Anterior cingulate cortex (tissue), 58 donors: ENCODE data around the gene ANO7.

Experiments
- DNase-seq, 58 donors: peaks; one replicate each; lab custom pipeline; 2025; lab: John Stamatoyannopoulos, UW

Gene ANO7

DNA sequence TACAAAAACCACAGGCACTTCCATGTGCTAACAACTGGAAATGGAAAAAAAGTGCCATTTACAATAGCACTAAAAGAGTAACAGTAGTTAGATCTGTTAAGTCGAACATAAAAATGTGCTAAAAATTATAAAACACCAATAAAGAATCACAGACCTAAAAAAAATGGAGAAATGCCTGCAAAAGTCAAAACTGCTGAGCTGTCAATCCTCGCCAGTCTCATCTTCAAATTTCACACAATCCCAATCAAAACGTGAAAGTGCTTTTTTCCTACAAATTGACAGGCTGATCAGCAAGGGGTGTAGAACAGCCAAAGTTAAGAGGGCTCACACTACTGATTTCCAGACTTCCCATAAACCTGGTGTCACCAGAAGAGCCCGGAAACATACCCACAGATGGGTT lies 53.2 kb downstream of the ANO7 start:
- DNase-seq, result no peak

DNA sequence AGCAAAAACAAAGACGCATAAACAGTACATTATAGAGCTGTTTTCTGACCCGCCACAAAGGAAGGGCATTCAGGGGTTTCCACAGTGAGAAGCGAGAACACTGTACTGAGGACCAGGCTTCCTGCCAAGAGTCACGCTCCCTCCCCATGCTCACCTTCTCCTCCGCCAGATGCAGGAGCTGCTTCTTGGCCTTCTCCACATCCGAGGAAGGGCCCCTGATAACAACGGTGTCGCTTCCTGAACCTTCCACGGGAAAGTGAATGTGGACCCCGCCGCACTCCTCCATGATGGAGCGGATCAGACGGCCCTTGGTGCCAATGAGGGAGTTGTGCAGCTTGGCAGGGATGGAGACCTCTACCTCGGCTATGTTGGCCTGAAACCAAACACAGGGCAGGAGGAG lies 53.8 kb downstream of the ANO7 start:
- DNase-seq, result no peak

DNA sequence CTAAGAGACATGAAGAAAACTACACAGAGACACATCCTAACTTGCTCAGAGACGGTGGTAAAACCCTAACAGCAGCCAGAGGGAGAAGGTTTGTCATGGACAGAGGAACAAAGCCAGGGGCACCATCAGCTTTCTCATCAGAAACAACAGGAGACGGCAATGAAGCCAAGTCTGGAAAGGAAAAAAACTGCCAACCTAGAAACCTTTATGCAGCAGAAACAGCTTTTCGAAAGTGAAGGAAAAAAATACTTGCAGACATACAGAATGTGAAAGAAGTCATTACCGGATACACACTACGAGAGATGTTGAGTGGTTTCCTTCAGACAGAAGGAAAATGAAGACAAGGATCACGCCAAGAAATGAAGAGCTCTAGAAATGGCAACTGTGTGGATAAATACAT lies 55.9 kb downstream of the ANO7 start:
- DNase-seq, result no peak

DNA sequence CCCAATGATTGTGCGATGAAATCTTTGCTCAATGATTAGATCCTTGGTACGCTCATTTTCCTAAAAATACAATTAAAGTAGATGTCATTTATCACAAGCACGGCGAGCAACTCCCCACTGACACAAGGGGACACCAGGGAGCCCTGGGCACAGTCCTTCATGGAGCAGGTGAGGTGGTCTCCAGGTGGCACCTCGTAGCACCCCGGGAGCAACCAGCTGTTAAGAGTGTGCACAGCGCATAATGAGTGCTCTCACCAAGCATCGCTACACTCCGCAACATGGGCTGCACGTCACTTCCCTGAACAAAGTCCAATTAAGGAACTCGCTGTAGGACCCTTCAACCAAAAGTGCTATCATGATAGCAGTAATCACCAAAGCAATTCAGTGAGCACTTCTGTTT lies 59.8 kb downstream of the ANO7 start:
- no peak for DNase-seq

DNA sequence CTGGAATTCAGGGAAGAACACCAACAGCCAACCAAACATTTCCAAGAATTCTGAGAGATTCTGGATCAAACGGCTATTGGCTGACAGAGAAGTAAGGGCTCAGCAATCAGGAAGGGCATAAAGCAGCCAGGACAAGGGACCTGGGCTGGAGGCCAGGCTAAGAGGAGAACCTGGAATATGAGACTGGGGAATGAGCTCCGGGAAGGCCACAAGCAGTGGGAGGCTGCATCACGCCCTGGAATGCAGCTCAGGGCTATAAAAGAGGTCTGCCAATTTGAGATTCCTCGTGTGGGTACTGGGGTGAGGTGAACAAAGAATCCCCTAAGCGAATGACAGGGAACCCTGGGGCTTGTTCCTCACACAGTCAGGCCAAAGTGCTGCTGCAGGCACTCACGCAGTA lies 60.4 kb downstream of the ANO7 start:
- peak in 5 of 58 donors; percentile 11 to 79 (median 39) for DNase-seq

DNA sequence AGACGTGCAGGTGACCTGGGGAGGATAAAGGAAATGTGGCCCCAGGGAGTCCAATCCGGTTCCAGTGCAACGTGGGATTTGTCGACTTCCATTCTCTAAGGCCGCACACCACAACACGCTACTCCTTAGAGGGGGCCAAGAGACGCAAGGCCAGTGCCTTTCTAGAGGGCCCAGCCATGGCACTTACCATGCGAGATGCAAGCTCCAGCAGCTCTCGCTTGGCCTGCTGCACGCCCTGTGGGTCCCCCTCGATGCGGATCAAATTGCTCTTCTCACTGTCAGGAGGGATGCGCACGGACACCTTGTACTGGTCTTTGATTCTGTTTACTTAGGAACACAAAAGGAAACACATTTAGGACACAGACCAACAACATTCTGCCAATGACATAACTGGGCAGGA lies 61.2 kb downstream of the ANO7 start:
- no peak for DNase-seq

DNA sequence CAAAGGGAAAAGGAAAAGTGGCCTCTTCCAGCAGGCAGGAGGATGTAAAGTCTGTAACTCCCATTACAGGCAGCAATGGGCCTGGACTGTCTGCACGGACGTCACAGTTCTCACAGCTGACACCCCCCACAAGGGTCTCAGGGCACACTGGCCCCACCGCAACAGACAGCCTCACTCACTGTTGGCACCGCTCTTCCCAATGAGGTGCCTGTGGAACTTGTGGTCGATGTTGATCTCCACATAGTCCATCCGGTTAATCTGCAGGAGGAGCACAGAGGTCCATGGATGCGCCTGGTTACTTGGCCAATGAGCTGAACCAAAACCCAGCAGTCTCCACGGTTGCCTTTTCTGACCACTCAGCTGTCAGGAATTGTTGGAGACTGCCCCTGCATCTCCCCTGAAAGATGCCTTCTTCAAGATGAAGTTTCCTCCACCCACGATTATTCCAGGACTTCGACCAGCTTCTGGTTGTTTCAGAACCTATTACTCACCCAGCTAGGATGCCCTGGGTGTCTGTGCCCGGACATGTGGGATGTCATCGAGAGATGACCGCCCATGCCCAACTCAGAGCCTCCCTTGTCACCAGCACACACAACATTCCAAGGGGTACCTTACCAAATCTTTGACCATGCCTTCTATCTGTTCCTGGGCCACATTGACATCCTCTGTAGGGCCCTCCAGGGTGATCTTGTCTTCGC lies 64.5 kb downstream of the ANO7 start:
- no peak for DNase-seq

DNA sequence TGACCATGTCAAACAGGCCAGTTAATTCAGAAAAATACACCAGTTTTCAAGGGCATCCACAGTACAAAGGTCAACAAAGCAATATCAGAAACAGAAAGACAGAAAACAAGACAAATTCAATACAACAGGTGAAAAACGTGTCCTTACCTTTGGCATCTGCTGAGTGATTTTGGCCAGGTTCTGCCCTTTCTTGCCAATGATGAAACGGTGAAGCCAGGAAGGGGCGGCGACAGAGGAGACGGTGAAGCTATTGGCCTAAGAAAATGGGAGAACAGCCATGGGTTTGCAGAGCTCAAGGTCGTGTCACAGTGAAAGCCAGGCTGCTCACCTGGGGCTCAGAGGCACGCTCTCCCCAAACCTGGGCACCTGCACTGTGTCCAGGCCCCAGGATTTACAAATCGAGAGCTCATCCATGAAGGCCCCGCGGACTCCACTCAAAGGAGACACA lies 66.5 kb downstream of the ANO7 start:
- DNase-seq, result no peak

DNA sequence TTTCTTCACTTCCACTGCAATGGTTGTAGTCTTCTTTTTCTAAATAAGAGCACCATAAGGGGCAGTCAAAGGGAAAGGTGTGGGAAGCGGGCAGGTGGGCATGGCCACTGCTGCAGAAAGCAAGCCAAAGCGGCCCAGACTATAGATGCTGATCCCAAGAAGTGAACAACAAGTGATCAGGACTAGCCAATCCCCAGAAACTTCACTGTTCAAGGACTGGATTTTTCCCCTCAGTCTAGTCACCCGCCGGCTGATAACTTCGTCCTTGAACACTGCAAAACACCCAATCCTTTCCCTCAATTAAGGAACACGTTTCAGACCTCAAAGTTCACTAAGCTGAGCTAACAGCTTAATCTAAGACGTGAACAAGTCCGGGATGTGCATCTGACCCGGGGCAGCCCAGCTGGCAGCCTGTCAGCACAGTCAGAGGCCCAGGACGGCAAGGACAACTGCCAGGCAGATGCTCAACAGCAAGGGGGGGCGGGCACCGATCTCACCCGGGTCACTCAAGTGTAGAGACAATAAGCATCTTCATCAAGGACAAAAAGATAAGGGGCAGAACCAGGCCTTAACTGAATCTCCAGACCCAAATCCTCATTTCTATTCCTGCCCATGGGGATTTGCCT lies 67.2 kb downstream of the ANO7 start:
- peak in 6 of 58 donors; percentile 7 to 60 (median 24) for DNase-seq

DNA sequence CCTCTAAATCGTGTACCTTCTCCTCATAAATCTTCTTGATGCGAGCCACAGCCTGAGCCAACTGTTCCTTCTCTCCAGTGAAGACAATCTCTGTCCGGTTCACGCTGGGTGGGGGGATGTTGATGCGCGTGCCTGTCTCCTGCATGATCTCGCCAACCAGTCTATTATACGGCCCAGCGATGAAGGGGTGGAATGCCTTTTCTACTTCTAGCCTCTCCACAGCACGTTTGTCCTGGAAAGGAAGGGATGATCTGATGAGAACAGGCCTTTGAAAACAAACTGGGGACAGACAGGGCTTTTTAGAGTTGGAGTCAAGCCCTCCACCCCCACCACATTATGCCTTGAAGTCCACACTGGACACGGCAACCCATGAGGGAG lies 67.7 kb downstream of the ANO7 start:
- DNase-seq, result no peak

DNA sequence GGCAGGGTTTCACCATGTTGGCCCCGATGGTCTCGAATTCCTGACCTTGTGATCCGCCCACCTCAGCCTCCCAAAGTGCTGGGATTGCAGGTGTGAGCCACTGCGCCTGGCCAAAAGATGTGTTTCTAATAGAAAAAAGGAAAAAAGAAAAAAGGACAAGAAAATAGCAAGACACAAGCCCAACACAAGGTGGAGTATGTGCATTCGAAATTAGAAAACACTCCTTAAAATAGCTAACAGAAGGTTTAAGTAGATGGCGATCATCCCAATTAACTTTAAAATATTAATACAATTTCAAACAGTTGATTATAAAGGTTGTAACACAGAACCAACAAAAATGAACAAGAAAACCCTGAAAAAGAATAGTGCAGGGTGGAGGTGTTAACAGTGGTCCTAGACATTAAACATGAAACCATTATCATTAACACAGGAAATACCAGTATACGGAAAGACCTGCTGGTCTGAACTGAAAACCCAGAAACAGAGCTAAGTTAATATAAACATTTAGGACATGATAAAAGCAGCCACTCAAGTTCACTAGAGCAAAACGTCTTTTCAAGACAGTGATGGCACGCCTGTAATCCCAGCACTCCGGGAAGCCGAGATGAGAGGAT lies 69.0 kb downstream of the ANO7 start:
- DNase-seq, result no peak

DNA sequence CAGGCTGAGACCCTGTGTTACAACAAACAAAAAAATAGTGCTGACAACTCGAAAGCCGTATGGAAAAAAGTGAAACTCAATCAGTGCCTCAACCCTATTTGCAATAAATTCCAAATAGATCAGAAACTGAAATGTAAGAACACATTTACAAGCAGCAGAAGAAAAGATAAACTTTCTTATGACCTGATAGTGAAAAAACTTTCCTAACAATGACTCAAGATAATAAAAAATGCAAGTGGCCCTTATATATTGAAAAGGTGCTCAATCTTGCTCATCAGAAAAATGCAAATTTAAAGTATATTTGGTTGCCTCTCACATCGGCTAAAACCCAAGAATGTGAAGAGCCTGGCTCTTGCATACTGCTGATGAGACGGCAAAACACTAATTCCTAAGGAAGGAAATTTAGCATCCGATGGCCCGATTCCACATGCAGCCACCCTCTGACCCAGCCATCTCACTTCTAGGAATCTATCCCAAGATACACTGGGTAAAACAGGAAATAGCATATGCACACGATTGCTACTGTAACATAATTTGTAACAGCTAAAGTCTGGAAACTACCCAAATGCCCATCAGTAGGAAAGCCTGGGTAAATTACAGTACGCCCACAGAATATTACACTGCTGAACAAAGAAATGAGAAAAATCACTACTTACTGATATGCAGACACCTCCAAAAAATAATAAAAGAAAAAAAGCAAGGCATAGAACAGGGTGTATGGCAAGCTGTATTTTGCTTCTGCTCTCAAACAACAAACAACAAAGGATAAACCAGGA lies 70.2 kb downstream of the ANO7 start:
- DNase-seq, result no peak

DNA sequence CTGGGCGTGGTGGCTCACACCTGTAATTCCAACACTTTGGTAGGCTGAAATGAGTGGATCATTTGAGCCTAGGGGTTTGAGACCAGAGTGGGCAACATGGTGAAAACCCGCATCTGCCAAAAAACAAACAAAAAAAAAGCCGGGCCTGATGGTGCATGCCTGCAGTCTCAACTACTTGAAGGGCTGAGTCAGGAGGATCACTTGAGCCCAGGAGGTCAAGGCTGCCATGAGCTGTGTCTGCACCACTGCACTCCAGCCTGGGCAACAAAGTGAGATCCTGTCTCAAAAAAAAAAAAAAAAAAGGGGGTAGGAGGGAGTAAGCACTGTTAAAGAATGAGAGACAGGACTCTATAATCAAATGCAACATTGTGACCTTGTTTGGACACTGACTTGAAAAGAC lies 72.4 kb downstream of the ANO7 start:
- no peak for DNase-seq

DNA sequence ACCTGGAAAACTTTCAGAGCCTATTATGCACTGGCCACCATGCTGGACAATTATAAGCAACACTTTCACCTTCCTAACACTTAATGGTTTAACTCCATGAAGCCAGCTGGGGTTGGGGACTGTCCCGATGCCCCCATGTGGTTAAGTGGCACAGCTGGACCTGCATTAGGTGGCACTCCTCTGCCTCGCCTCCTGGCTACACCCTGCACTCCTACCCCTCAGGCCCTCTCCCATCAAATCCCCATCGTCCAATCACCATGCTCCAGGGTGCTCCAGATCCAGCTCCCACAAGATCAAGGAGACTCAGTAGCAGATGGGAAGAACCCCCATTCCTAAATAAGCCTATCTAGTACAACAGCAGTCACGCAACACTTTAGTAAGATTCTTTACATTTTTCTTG lies 73.2 kb downstream of the ANO7 start:
- no peak for DNase-seq

DNA sequence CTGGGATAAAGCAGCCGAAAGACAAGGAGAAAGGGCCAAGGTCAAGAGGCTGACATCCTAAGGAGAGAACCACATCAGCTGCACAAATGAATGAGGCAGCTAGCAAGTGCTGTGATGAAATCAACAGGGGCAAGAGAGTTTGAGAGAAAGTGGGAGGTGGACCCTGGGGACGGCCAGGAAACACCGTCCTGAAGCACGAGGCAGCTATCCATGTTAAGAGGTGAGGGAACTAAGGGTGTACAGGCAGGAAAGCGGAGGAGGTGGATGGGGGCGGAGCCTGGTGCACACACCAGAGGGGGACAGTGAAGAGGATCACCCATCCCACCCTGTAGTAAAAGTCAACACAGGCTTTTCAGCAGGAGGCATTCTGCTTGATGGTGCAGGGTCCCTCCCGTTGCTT lies 74.6 kb downstream of the ANO7 start:
- no peak for DNase-seq

DNA sequence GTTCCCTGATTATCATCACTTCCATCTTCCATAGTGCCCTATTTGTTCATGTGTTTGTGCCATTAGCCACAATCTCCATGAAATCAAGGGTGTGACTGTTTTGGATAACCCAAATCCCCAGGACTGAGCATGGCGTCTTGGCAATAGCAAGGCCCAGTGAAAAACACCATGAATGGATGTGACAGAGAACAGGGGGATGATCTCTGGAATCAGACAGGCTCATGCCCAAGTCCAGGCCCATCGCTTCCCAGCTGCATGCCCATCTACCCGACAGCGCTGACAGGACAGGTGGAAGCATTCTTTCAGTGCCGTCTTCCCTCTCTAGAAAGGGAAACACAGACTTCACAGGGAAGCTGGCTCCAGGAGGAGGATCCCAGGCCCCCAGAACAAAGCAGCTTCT lies 77.0 kb downstream of the ANO7 start:
- DNase-seq, result no peak

DNA sequence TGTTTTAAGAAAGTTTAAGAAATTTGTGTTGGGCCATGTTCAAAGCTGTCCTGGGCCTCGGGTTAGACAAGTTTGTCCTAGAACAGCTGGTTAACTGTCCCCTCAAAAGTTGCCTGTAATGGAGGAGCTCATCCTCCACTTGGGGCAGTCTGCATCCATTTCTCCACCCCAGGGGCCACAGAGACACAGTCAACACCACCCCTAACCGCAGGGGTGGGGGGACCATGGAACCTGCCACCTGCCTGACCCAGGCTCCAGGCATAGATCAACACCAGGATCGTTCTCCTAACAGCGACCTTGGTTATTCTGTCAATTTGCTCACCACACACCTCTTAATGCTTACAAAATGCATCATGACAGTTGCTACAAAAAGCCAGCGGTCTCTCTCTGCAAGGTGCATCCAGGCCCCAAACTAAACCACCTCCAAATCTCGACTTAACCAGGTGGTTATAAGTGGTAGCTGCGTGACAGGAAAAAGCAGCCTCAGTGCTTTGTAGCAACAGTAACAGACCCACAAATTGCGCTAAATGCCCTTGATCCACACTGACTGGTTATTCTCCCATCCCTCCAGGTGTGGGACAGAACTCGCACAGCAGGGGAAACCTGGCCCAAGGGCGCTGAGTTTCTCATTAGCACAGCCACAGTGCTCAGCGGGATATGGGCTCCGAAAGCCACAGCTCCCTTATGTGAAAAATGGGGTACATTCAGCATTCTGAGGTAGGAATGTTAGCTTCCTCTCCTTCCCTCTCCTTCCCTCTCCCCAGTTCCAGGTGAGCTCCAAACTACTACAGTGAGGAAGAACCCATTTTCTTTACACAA lies 79.0 kb downstream of the ANO7 start:
- no peak for DNase-seq

DNA sequence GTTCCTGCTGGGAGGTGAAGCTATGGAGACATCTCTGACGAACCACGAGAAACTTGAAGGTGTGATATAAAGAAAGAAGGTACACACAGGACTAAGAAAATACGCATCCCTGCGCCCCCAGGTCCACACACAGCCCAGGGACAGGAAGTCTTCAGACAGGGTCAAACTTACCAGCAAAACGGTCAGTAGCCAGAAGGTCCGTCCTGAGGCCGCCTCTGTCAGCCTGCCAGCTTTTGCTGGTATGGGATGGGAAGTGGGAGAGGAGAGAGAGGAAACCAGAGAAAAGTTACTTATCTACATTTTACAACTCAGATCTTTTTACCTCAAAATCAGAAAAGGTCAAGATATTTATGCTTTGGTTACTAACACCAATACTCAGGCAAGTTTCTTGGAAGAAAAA lies 79.8 kb downstream of the ANO7 start:
- no peak for DNase-seq

DNA sequence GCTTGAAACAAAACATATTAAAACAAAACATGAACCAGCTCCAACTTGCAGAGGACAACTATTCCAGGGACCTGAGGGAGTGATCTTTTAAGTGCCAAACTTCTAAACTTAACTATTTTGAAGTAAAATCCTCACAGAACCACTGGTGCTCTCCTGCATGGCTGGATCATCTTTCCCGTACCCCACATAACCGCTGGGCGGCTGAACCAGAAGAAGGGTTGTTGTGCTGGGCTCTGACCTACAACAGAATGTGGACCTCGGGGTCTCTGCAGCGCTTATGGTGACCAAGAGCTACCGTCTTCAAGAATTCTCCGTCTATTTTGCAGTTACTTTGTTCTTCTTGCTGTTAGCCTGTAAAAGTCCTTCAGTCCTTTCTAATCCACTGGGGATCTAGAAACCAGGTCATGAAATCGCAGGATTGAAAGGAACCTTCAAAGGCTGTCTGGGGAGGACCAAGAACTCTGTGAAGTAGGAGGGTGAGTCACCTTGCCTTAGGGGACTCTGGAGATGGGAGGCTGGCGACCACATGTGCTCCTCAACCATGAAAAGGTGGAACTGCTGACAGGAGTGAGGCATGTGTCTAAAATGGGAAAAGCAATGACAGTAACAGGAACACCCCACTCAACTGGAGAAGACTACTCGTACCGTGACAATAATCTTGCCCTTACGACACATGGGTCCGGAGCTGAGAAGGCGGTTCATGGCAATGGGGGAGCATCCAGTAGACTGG lies 80.4 kb downstream of the ANO7 start:
- no peak for DNase-seq
